ENCODE results near the gene GRM5.

The GRM5 gene

DNA sequence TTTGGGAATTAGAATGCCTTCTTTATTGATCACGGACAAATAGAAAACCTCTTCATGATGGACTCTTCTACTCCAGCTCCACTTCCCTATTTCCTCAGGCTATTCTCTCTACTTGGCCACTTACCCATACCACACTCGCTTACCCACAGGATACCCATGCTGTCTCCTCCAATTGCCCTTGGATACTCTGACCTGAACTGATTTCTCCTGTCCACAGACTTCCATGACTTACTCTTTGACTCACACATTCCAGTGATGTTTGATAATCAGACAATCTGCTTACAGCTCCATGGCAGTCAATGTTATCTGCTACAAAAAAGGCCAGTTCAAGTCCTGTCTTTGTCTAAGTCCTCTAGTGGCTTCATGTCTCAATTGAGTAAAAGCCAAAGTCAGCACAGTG lies 436.3 kb downstream of the GRM5 start:
- in situ Hi-C loops (cut with HindIII; ENCODE audit: low sequenced_read_pairs), result no loop called here
- H3K4me3 ChIP-seq (ENCODE audit: low read depth, low read length), result no peak overlapping the region
- DNase-seq (ENCODE audit: low read depth, low spot score), result no peak
- TF ChIP-seq CTCF (IDR thresholded peaks at IDR 0.05; ENCODE audit: low read depth, low read length), result no peak

- H3K4me3 ChIP-seq (ENCODE audit: low read depth, low read length), result no peak overlapping the region
- no peak for DNase-seq (ENCODE audit: low read depth, low spot score)
- in situ Hi-C loops (cut with HindIII; ENCODE audit: low sequenced_read_pairs), result no loop called here
- TF ChIP-seq CTCF (IDR thresholded peaks at IDR 0.05; ENCODE audit: low read depth, low read length), result no peak
Measured at GRCh38 chr11:88626216-88626615, 439.6 kb downstream of the GRM5 start.

- TF ChIP-seq CTCF (IDR thresholded peaks at IDR 0.05; ENCODE audit: low read depth, low read length), result no peak
- DNase-seq (ENCODE audit: low read depth, low spot score), result no peak
- in situ Hi-C loops (cut with HindIII; ENCODE audit: low sequenced_read_pairs), result no loop called here
- no peak overlapping the region for H3K4me3 ChIP-seq (ENCODE audit: low read depth, low read length)
Measured at GRCh38 chr11:88623531-88623930, 442.3 kb downstream of the GRM5 start.

- no peak for DNase-seq (ENCODE audit: low read depth, low spot score)
- in situ Hi-C loops (cut with HindIII; ENCODE audit: low sequenced_read_pairs), result no loop called here
- TF ChIP-seq CTCF (IDR thresholded peaks at IDR 0.05; ENCODE audit: low read depth, low read length), result no peak
Measured at GRCh38 chr11:88620568-88621130, 445.1 kb downstream of the GRM5 start.

GRCh38 chr11:88619656-88620385 lies 446.0 kb downstream of the GRM5 start:
- in situ Hi-C loops (cut with HindIII; ENCODE audit: low sequenced_read_pairs), result no loop called here
- DNase-seq (ENCODE audit: low read depth, low spot score), result no peak
- no peak overlapping the region for H3K4me3 ChIP-seq (ENCODE audit: low read depth, low read length)
- TF ChIP-seq CTCF (IDR thresholded peaks at IDR 0.05; ENCODE audit: low read depth, low read length), result no peak

More at GRCh38 chr11:88620568-88621130, 445.1 kb downstream of the GRM5 start:
- no peak overlapping the region for H3K4me3 ChIP-seq (ENCODE audit: low read depth, low read length)

DNA sequence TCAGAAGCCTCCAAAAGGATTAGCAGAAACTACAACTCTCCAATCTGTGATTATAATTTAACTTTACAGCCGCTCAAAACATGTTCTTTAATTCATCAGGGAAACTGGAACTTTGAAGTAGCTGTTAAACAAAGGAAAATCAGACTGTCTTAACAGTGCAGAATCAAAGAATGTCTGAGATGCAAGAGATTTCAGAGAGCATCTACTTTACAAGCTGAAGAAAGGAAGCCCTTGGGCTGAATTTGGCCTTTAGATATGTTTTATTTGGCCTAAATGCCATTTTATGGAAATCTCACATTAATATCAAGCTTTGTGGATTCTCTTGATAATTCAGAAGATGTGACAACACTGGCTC lies 446.7 kb downstream of the GRM5 start:
- TF ChIP-seq CTCF (IDR thresholded peaks at IDR 0.05; ENCODE audit: low read depth, low read length), result no peak
- in situ Hi-C loops (cut with HindIII; ENCODE audit: low sequenced_read_pairs), result no loop called here

More for the DNA sequence above, 446.7 kb downstream of the GRM5 start:
- DNase-seq (ENCODE audit: low read depth, low spot score), result no peak
- H3K4me3 ChIP-seq (ENCODE audit: low read depth, low read length), result no peak overlapping the region

Data from astrocyte of the spinal cord (primary cell).